ENCODE data around the gene ANAPC5.

ANAPC5 gene

DNA sequence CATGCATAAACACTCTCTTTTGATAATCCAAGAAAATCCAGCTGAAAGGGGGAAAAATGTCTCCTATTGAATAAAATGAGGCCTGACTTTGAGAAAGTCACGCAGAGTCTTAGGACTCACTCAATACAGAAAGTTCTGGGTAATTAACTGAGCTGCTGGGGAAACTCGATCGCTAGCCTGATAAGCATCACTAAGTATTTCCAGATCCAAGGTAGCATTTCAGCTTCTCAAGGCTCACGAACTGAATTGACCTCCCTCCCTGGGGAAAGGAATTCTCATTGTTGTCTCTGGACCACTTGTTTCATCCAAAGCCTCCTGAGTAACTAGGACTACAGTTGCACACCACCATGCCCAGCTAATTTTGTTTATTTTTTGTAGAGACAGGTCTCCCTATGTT lies 13.8 kb upstream of the ANAPC5 start:
- no peak for DNase-seq (ENCODE audit: low read depth)

DNA sequence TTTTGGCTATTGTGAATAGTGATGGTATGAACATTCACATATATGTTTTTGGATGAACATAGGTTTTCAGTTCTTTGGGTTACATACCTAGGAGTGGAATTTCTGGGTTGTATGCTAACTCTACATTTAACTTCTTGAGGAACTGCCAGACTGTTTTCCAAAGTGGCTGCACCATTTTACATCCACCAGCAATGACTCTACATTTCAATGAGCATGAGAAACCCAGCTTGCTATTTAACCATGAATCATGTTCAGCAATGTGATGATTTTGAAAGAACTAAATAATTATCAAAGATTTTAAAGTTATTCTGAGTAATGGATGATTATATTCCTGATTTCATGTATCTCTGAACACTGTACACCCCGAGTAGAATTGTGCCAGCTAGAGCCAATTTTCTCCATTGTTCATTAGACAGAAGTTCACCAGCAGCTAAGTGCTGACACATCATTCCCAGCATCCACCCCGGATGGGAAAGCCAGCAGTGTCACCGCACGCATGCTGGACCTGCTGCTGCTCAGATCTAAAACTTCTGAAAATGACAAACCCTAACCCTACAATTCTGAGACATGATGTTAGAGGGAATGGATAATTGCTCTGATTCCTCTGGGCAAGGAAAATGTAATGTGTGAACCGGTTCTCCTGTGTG lies 13.3 kb upstream of the ANAPC5 start:
- DNase-seq (ENCODE audit: low read depth): no peak

DNA sequence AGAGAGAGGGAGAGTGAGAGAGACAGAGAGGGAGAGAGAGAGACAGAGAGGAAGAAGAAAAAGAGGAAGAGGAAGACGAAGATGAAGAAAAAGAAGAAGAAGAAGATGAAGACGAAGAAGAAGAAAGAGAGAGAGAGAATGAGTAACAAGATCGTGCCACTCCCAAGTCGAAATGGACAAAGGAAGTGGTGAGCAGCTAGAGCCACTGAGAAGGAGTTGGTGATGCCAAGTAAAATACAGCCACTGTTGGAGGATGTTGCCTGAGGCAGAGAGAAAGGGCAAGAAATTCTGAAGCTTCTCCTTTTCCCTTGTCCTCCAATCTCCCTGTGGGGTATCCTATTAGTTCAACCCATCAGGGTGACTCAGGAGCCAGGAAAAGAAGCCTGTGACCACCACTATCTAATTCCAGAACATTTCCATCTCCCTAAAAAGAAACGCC lies 12.5 kb upstream of the ANAPC5 start:
- no peak for DNase-seq (ENCODE audit: low read depth)

DNA sequence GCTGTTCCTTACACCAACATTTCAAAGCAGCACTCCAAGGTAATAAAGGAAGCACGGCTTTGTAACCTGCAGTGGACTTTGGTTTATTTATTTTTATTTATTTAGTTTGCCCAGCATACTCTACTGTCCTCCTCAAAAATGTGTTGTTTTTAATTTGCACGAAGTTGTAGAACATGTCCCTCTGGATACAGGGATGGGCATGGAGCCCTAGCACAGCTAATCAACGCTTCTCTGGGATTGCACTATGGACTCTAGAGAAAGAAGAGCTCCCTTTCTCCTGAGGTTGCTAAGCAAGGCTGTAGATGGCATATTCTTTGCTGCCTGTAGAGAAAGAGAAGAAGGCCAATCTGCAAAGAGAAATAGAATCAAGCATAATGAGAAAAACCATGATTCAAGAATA lies 5.9 kb upstream of the ANAPC5 start:
- no peak for DNase-seq (ENCODE audit: low read depth)

DNA sequence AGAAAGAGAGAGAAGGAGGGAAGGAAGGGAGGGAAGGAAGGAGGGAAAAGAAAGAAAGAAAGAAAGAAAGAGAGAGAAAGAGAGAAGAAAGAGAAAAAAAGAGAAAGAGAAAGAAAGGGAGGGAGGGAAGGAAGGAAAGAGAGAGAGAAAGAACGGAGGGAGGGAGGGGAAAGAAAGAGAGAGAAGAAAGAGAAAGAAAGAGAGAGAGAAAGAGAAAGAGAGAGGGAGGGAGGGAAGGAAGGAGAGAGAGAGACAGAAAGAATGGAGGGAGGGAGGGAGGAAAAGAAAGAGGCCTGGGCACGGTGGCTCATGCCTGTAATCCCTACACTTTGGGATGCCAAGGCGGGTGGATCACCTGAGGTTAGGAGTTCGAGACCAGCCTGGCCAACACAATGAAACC lies 5.1 kb upstream of the ANAPC5 start:
- no peak for DNase-seq (ENCODE audit: low read depth)

DNA sequence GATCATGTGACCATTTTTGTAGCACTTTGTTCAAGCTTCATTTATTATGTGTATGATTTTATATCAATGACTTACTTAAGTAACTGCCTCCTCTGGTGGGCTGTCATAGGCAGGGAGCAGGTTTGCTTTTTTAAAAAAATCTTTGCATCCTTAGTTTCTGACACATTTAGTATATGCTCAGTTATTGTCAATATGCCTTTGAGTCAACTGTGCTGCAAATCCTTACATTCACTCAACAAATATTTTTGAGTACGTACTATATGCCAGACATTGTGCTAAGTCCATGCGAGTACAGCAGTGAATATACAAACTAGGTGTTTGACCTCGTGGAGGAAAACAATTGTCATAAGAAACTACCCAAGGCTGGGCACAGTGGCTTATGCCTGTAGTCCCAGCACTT lies 4.4 kb upstream of the ANAPC5 start:
- no peak for DNase-seq (ENCODE audit: low read depth)

DNA sequence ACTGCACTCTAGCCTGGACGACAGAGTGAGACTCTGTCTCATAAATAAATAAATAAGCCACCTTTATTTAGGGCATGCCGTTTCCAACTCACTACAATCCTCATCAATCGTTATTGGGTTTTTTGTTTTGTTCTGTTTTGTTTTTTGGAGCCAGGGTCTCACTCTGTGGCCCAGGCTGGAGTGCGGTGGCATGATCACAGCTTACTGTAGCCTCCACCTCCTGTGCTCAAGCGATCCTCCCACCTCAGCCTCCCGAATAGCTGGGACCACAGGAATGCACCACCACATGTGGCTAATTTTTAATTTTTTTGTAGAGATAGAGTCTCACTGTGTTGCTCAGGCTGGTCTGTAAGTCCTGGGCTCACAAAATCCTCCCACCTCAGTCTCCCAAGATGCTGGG lies 3.6 kb upstream of the ANAPC5 start:
- DNase-seq (ENCODE audit: low read depth): no peak

DNA sequence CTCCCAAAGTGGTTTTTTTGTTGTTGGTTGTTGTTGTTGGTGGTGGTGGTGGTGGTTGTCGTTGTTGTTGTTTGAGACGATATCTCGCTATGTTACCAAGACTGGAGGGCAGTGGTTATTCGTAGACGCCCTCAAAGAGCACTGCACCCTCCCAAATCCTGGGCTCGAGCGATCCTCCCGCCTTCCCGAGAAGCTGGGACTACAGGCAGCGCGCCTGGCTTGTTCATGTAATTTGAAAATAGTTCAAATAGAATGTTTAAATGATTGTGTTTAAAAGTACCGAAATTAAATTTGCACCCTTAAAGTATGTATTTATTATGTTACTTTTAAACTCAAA lies 439 bp upstream of the ANAPC5 start:
- DNase-seq (ENCODE audit: low read depth): no peak

DNA sequence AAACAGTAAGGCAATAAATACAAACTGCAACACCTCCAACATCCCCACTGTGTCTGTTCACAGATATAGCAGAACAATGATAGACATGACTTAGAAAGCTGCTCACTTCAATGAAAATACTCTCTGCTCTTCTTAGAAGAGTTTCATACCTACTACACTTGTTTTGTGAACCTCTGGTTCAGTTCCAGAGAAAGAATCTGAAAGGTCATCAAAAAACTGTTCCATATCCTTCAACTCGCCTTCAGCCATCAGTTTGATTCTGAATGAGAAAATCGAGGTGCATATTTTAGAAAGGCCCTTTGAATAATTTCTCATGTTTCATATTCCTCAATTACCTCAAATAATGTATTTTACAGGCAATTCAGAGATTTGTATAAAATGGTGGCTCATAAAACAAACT lies 5.5 kb downstream of the ANAPC5 start:
- no peak for DNase-seq (ENCODE audit: low read depth)

DNA sequence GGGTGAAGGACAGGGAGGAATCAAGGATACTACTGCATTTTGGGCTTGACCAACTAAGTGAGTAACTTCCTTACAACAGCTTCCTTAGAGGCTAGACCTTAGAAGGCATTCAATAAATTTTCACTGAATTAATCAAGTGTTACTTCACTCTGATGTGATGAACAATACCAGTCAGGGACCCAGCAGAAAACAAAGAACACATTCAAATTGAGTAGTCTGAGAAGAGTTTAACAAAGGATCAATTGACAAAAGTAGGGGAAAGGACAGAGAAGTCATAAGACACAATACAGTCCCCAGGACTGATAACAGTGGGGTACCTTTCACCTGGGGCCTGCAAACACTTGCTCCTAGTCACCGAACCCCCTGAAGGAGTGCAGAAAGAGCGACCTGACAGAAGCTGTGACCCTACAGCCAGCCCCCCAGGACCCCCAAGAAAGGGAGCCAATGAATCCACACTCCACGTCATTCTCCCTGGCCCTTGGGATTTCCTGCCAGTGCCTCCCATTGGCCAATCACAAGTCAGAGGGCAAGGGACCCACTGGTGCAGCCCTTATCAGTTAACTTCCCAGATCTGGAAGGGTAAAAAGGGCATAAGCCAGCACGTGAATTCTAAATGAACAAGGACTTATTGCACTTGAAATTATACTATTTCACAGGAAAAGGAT lies 6.9 kb downstream of the ANAPC5 start:
- no peak for DNase-seq (ENCODE audit: low read depth)

DNA sequence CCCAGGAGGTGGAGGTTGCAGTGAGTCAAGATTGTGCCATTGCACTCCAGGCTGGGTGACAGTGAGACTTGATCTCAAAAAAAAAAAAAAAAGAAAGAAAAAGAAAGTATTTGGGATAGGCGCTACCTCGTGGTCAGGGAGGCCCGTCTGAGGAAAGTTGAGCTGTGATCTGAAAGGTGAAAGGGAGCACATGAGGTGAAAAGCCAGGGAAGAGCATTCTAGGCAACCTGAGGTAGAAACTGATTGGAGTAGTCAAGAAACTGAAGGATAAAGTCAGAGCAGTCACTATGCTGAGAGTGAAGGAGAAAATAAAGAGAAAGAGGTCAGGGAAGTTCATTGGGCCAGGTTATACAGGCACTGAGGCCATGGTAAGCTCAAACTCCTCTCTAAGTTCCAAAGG lies 7.7 kb downstream of the ANAPC5 start:
- DNase-seq (ENCODE audit: low read depth): no peak

DNA sequence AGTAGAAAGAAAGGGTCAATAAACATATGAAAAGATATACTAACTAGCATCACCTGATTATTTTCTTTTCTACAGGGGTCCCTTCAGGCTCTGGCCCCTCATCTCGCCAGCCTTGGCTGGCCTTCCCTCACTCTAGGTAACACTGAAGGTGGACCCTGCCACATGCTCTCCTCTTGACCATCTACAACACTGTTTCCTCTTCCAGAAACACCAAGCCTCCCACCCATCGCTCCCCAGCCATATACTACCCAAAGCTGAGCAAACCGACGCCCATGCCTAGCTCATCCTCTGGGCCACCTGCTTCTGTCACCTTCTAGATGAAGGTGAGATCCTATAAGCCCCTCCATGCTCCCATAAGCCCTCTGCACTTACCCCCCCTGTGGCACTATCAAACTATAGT lies 14.8 kb downstream of the ANAPC5 start:
- no peak for DNase-seq (ENCODE audit: low read depth)

DNA sequence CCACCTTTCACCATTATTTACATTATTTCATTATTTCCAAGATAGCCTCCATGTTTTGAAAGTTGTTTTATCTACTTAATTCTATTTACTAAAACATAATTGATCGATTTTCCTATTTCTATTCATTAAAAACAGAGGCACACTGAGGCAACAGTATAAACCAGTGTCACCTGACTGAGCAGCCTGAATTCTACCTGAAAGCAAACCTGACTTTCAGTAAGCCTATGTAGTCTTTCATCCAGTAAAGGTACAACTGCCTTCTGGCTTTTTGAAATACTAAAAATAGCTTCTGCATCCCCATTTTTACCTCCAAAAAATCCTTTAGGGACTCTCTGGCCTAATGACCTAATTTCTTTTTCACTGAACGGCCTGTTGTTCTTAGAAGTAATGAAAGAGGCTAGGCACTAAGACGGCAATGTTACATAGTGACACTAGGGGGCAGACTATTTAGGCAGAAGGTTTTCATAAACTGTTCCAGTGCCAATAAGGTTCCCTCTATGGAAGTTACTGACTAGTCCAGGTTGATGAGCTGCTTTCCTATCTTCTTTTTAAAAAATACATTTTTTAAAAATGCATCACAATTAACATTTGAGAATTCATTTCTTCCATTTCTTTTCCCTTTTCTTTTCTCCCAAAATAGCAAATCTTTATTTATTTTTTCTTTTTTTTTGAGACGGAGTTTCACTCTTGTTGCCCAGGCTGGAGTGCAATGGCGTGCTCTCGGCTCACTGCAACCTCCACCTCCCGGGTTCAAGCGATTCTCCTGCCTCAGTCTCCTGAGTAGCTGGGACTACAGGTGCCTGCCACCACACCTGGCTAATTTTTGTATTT lies 17.5 kb downstream of the ANAPC5 start:
- no peak for DNase-seq (ENCODE audit: low read depth)

DNA sequence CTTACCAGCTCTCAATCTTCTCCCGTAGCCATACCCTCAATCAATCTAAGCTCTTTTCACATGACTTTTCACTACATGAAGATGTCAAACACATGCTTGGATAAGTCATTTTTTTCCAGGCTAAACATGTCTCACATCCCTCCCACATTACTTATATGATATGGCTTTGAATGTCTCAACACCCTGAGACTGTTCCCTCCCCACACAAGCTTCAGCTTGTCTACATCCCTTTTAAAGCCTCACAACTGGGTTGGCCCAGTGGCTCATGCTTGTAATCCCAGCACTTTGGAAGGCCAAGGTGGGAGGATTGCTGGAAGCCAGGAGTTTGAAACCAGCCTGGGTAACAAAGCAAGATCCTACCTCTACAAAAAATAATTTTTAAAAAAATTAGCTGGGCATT lies 18.5 kb downstream of the ANAPC5 start:
- DNase-seq (ENCODE audit: low read depth): no peak

DNA sequence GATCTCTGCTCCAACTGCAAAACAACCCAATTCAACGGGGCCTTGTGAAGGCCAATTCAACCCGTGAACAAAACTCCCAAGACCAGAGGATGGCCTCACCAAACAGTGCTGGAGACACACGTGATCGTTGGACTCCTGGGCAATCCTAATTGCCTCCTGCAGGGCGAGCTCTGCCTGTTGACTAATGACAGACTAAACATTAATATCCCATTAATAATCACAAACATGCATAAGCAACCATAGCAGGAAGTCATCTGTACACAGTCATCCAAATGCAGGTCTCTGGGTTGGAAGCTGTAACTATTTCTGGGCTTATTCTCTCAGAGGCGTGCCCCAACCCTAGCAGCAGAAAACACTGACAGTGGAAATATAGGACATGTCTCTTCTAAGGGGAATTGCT lies 21.0 kb downstream of the ANAPC5 start:
- DNase-seq (ENCODE audit: low read depth): no peak

DNA sequence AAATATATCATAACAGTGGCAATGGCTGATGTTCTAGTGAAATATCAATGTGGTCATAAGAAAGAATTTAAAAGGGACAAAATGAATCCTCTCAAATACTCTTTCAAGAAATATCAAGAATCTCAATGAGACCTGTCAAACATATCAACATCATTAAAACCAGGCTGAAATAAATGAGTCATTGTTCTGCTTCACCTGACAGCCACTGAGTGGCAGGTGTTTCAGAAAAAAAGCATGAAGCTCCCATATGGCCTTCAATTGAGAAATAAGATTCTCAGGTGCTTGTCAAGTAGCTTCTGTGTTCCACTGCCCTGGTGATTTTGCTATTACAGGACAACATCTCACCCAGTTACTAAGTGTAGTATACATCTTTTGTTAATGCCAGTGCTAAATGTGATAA lies 21.5 kb downstream of the ANAPC5 start:
- no peak for DNase-seq (ENCODE audit: low read depth)

DNA sequence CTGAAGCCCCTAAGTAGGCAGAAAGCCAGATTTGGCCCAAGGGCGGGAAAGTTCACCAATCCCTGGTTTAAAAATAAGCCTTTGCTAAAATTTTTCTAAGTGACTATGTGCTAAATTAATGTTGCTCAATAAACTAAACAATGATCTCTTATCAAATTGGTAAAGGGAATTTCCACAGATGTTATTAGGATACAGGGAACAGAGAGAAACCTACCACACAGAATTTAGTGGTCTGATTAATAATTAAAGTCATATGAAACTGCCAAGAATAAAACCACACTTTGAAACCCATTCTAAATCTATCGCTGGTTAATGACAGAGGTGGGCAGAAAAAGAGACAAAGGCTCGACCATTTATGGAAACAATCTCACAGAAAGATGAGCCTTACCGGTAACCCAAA lies 22.0 kb downstream of the ANAPC5 start:
- no peak for DNase-seq (ENCODE audit: low read depth)

DNA sequence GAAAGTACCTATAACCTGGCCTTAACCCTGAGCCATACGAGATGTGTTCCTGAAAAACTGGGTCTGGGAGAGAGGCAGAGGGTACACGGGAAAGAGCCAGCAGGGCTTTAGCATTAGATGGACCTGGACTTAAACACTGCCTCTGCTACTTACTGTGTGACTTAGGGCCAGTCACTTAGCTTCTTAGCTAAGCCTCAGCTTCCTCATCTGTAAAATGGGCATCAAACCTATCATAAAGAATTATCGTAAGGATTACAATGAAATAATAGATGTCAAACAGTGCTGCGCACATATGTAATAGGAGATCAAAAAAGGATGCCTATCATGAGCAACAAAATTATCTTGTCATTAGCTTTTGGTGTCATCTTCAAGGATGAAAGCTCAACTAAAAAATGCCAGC lies 23.6 kb downstream of the ANAPC5 start:
- DNase-seq (ENCODE audit: low read depth): no peak

DNA sequence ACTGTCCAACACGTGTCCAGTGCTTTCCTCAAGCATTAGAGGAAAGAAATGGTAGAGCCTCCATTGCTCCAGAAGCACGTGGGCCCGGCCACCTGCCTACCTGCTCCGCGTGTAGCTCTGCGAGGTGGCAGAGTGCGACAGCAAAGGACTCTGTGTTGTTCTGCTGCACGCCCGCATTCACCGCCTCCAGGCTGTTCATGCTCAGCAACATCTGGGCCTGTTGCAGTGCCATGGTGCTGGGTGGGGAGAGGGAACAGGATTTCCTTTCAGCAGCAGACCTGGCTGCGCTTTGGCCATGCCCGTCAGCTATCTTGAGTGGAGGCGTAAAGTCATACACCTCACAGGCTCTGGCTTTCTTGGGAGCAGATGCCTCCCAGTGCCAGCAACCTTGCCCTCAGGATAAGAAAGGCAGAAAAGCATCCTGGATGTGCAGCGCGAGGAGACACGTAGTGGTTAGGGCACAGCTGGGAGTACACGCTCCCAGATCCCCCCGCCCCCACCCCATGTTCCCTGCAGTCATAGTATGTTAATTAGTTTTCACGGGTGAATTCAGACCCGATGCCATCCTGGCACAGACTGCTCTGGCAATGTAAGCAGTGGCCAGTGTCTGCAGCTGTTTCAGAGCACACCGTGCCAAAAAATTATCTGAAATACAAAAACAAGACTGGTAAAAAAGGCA lies 25.1 kb downstream of the ANAPC5 start:
- no peak for DNase-seq (ENCODE audit: low read depth)

DNA sequence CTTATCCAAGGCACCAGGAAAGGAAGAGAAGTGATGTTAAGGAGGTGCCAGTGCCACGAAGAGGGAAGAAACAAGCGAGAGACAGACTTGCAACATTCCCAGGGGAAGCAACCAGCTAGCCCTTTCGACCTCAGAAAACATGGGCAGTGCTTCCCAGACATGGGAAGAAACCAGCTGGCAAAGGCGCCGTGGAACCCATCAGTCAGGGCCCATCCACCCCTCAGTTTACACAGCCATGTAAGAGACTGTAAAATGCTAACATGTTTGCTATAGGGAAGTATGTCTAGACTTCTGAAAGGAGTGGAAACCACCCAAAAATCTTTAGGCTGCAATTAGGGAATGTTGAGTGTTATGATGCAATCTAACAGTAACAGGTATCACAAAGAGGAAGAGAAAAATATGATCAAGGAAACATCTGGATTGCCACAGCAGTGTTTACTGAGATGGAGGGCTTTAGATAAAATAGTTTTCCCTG lies 26.3 kb downstream of the ANAPC5 start:
- no peak for DNase-seq (ENCODE audit: low read depth)

DNA sequence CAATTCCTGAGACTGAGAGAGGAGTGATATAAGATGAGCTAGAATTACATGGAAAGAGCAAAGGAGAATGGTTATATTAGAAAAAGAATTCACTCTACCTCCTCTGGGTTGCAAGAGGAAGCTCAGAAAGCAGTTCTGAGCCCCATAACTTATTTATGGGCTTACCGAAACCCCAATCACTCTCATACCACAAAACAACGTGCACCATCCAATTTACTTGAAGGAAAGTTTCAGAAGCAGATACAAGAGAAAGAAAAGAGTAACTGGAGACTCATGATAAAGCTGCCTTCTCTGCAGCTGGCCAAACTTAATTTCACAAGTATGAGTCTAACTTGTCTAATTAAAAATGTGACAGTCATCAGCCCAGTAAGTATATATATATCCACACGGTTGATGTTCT lies 28.3 kb downstream of the ANAPC5 start:
- DNase-seq (ENCODE audit: low read depth): no peak

DNA sequence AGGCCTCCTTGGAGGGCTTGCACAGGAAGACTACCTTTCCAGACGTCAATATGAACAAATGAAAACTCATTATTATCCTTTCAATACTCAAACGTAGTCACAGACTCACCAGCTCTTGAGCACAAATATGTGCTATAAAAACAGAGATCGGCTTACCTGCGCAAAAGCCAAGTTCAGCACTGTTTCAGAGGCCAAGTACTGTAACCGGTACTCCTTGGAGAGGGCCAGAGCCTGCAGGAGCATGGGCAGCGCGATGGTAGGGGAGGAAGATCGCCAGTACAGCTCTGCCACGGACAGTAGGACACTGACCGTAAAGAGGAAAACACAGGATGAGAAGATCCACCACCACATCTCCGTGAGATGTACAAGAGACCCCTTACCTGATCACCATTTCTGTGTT lies 34.1 kb downstream of the ANAPC5 start:
- no peak for DNase-seq (ENCODE audit: low read depth)

DNA sequence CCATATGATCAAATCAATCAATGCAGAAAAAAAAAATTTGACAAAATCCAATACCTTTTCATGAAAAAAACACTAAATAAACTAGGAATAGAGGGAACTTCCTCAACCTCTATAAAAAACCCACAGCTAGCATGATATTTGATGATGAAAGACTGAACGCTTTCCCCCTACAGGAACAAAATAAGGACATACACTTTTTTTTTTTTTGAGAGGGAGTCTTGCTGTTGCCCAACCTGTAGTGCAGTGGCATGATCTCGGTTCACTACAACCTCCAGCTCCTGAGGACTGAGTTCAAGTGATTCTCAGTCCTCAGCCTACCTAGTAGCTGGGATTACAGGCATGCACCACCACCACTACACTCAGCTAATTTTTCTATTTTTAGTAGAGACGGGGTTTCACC lies 37.8 kb downstream of the ANAPC5 start:
- no peak for DNase-seq (ENCODE audit: low read depth)

Data from T-helper 22 cell (primary cell).